ENCODE data around the gene ANKFY1.
"Not testable (repeated sequence)": the region's sequence is repeated elsewhere in the genome, so short reads cannot be mapped to it uniquely, and the experiment has no call there.

ANKFY1 gene

GRCh38 chr17:4155980-4156620, 107.7 kb downstream of the ANKFY1 start:
- no peak for DNase-seq (ENCODE audit: low spot score)

DNA sequence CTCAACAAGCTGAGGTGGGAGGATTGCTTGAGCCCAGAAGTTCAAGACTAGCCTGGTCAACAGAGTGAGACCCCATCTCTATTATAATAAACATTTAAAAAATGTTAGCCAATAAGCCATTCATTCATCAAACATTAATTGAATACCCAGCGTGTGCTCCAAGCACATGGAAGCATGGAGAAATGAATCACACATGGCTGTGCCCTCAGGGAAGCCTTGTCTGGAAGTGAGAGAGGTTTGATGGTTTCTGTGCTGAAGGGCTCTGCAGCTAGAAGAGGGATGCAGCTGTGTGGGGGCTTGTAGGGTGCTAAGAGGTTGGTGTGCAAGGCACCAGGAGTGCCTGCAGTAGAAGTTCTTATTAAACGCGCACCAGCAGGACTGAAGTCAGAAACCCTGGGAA, 109.6 kb downstream of the ANKFY1 start:
- DNase-seq (ENCODE audit: low spot score): no peak

GRCh38 chr17:4152471-4152870, 111.3 kb downstream of the ANKFY1 start:
- DNase-seq (ENCODE audit: low spot score): no peak

- no peak for DNase-seq (ENCODE audit: low spot score)
Measured at GRCh38 chr17:4150096-4150495, 113.7 kb downstream of the ANKFY1 start.

- no peak for DNase-seq (ENCODE audit: low spot score)
Measured at GRCh38 chr17:4148611-4149308, 115.0 kb downstream of the ANKFY1 start.

- no peak for DNase-seq (ENCODE audit: low spot score)
Measured at GRCh38 chr17:4147751-4148310, 115.9 kb downstream of the ANKFY1 start.

GRCh38 chr17:4146641-4147040, 117.1 kb downstream of the ANKFY1 start:
- DNase-seq (ENCODE audit: low spot score): no peak

DNA sequence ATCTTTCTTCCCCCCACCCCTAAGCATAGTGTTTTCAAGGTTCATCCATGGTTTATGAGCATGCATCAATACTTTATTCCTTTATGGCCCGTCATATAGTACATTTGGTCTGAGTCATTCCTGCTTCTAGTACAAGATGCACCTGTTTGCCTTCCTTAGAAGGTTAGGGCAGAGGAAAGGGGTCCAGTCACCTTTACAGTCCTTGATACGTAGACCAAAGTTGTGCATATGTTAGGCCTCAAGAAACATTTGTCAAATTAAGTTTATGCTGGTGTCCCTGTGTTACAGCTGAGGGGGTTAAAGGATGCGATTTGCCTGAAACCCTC, 119.4 kb downstream of the ANKFY1 start:
- no peak for DNase-seq (ENCODE audit: low spot score)

- DNase-seq (ENCODE audit: low spot score): peak; percentile 81
Measured at GRCh38 chr17:4143563-4144421, 120.0 kb downstream of the ANKFY1 start.

DNA sequence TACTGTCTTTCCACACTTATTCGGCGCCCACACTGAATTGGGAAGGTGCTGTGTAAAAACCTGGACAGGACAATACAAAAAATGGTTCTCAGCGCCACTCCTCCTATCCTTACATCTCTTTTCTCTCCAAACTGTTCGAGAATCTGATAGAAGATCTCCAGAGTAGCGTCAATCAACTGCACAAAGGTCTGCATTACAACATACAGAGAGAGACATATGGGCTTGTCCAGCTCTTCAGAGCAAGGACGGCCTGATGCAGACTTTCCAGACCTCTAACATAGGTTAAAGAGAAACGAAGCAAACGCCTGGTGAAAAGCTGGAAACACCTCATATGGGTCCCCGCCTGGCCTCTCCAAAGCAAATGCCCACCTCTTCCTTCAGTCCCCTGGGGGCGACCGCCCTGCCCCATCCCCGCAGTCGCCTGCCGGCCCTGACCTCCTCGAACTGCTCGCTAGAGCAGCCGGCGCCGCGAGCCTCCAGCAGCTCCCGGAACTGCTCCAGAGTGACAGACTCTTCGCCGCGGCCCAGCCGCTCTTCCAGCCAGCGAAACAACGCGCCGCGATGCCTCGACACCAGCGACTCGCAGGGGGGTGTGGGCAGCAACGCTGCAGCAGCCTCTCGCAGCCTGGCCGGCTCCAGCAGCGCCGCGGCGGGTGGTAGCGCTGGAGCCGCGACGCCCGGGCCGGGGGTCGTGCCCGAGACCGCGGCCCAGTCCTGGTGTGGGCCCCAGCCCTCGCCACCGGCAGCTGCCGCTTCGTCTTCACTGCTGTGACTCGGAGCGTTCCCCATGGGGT, 121.5 kb downstream of the ANKFY1 start:
- peak; percentile 26 for DNase-seq (ENCODE audit: low spot score)

DNA sequence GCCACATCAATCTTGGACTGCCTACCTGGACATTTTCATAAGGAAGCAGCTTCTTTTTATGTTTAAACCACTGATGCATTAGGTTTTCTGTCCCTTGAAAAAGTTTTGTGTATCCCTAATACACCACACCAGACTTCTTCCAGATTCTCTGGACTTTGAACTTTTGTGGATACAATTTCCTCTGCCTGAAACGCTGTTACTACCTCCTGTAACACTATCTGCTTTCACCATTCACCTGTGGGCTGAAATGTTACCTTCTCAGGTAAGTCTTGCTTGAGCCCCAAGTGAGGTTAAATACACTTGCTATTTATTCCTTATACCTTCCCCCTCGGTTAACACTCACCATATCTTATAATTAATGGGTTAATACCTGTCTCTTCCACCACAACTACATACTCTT, 123.7 kb downstream of the ANKFY1 start:
- DNase-seq (ENCODE audit: low spot score): no peak

DNA sequence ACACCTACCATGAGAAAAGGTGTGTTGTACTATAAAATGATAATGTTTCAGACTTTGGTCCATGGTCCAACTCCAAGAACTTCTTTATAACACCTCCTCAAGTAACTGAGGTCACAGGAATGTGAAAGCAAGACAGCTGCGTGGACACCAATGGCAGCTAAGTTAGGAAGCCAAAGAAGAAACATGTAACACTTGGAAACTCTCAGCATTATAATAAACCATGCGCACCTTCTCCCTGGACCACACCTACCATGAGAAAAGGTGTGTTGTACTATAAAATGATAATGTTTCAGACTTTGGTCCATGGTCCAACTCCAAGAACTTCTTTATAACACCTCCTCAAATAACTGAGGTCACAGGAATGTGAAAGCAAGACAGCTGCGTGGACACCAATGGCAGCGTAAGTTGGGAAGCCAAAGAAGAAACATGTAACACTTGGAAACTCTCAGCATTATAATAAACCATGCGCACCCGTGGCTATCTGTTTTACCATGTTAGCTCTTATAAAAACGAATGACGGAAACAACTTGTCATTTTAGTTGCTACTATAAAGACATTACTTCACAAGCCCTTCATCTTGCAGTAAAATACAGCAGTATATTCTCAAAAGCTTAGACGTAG, 124.8 kb downstream of the ANKFY1 start:
- DNase-seq (ENCODE audit: low spot score): not testable (repeated sequence)

DNA sequence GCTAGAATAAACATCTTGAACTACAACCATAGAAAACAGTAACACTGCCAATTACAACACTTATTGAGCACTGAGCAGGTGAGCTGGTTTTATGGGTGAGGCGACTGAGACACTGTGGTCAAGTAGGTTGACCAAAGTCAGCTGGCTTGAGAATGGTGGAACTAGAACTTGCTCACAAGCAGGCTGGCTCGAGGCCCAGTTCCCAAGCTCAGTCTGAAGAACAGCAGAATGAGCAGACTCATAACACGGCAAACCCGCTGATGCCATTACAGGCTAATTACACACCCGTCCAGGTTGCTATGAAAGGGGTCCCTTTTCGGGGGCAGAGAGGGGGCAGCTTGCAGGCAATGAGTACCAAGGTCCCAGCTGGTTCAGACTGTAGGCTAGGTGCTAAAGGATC, 127.4 kb downstream of the ANKFY1 start:
- no peak for DNase-seq (ENCODE audit: low spot score)

DNA sequence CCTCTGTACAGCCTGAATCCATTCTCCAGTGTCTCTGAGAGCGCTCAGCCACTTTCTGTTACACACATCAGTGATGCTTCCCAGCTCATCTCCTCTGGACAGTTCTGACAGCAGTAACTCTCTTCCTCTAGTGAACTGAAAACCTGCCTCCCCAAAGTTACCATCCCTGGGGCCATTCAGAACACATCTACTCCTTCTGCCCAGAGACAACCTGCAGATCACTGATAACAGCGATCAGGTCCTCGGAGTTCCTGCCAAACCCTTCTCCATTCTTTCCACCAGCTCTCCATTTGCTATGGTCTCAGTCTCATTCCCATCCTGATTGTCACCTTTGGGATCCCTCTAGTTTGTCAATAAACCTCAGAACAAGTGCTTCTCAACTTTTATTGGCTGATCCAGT, 128.3 kb downstream of the ANKFY1 start:
- no peak for DNase-seq (ENCODE audit: low spot score)

DNA sequence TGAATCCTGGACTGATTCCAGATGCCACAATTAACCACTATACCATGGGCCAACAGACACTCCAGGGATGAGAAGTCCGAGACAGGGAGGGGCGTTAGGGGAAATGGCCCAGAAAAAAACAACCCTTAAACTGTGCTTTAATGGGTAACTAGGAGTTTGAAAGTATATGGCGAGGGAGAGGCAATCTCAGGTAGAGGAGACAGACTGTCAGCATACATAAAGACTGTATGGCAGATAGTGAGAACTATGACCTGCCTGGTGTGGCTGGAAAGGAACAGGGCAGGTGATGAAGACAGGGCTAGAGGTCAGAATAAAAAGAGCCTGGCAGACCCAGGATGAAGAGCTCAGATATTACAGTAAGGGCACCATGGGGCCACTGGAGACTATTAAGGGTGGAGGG, 129.1 kb downstream of the ANKFY1 start:
- no peak for DNase-seq (ENCODE audit: low spot score)

GRCh38 chr17:4130715-4131114, 133.1 kb downstream of the ANKFY1 start:
- peak; percentile 30 for DNase-seq (ENCODE audit: low spot score)

- no peak for DNase-seq (ENCODE audit: low spot score)
Measured at GRCh38 chr17:4127555-4127954, 136.2 kb downstream of the ANKFY1 start.

DNA sequence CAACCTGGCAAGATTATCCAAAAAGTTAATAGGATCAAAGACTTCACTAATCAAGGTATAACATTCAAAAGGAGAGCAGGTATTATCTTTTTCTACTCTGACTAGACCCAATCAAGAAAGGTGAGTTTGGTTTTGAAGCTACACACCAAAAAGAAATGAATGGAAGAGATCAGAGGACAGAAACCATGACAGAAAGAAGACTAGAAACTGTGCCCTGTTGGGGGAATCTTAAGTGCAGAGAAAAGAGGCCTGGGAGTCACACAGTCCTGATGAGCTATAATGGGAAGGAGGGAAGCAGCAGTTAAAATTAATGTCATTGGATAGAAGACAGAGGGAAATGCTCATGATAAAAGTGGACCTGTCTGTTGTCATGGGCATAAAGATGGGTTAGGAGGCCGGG, 138.2 kb downstream of the ANKFY1 start:
- DNase-seq (ENCODE audit: low spot score): no peak

- no peak for DNase-seq (ENCODE audit: low spot score)
Measured at GRCh38 chr17:4124999-4125398, 138.8 kb downstream of the ANKFY1 start.

GRCh38 chr17:4120332-4120731, 143.4 kb downstream of the ANKFY1 start:
- no peak for DNase-seq (ENCODE audit: low spot score)

DNA sequence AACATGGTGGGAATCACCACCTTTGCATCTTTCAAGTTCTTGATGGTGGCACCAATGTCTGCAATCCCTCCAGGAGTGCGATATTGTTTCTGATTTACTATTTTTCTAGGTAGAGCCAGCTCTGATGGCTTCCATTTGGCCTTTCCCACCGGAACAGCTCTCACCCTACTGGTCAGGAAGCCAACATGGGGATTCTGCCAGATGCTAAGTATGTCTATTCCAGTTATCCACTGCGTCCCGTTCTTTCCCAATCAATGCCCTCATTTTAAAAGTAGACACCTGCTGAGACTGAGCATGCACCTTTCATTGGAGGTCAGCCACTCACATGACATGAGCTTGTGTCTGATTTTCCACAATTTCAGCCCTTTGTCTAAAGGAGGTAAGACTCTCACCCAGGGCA, 144.5 kb downstream of the ANKFY1 start:
- DNase-seq (ENCODE audit: low spot score): no peak
